HEK293 (cell line): ENCODE data around the gene TMED6.

Experiments used
- CTCF ChIP-seq: fragments of 450-650 bp; formaldehyde crosslinking; IDR thresholded peaks from 2 replicates; pipeline ENCODE4 v1.5.1; 2016; ENCODE audit warnings: missing biosample characterization, missing genetic modification characterization
- KLF16 ChIP-seq: fragments of 450-650 bp; formaldehyde crosslinking; IDR thresholded peaks from 2 replicates; pipeline ENCODE4 v1.5.1; 2017; ENCODE audit warnings: missing biosample characterization, missing genetic modification characterization
- KLF9 ChIP-seq: fragments of 450-650 bp; formaldehyde crosslinking; IDR thresholded peaks from 2 replicates; pipeline ENCODE4 v1.5.1; 2016; ENCODE audit warnings: missing biosample characterization, missing genetic modification characterization, low read depth
- OSR2 ChIP-seq: fragments of 450-650 bp; formaldehyde crosslinking; IDR thresholded peaks from 2 replicates; pipeline ENCODE4 v1.5.1; 2016; ENCODE audit warnings: missing biosample characterization, missing genetic modification characterization
- PRDM1 ChIP-seq: fragments of 450-650 bp; formaldehyde crosslinking; IDR thresholded peaks from 2 replicates; pipeline ENCODE4; 2016; ENCODE audit warnings: missing biosample characterization, missing genetic modification characterization
- ZBTB26 ChIP-seq: fragments of 450-650 bp; formaldehyde crosslinking; optimal IDR thresholded peaks from 2 replicates; pipeline ENCODE3; 2016; ENCODE audit warnings: missing biosample characterization, mild to moderate bottlenecking, missing genetic modification characterization
- ZBTB49 ChIP-seq: fragments of 450-650 bp; formaldehyde crosslinking; IDR thresholded peaks from 2 replicates; pipeline ENCODE4 v1.5.1; 2016; ENCODE audit warnings: missing biosample characterization, missing genetic modification characterization, low read depth
- ZFP3 ChIP-seq: fragments of 450-650 bp; formaldehyde crosslinking; IDR thresholded peaks from 2 replicates; pipeline ENCODE4 v1.5.1; 2016; ENCODE audit warnings: low read depth, missing biosample characterization, missing genetic modification characterization
- ZNF513 ChIP-seq: fragments of 450-650 bp; IDR thresholded peaks from 2 replicates; pipeline ENCODE4 v1.5.1; 2018; ENCODE audit warnings: missing biosample characterization, missing genetic modification characterization

GRCh38 chr16:69345923-69346322, 5.7 kb downstream of the TMED6 start:
- TF ChIP-seq CTCF (tag by site-specific recombination) (no peak), KLF16 (tag by site-specific recombination) (no peak), ZNF513 (no peak), KLF9 (no peak), PRDM1 (tag by site-specific recombination) (no peak), ZBTB49 (no peak), ZFP3 (tag by site-specific recombination) (no peak), OSR2 (tag by site-specific recombination) (no peak), ZBTB26 (no peak)
